Islet precursor cell (in vitro differentiated cells): ENCODE data around the gene GAGE2A.
"Not testable (repeated sequence)": the region's sequence is repeated elsewhere in the genome, so short reads cannot be mapped to it uniquely, and the experiment has no call there.

Experiments used
- DNase-seq: peaks from one replicate; pipeline ENCODE4 v3.0.0-alpha.2; 2018

The GAGE2A gene

DNA sequence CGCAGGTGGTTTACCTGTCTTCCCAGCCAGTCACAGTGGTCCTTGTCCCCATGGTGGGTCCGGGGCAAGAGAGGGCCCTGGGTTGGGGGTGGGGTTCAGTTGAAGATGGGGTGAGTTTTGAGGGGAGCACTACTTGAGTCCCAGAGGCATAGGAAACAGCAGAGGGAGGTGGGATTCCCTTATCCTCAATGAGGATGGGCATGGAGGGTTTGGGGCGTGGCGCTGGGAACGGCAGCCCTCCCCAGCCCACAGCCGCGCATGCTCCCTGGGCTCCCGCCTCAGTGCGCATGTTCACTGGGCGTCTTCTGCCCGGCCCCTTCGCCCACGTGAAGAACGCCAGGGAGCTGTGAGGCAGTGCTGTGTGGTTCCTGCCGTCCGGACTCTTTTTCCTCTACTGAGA lies at the start of gene GAGE2A:
Gene GAGE2A (plus strand): TSS at position 301 of the 400 bp plus-strand sequence. CDS start 1,155 bp downstream, outside the sequence.
- DNase-seq: not testable (repeated sequence)

- not testable (repeated sequence) for DNase-seq
These were observed 47.9 kb upstream of the GAGE2A start, which contains the start of gene GAGE12D for GRCh38 chrX:49541433-49541832. TSS of gene GAGE12D (plus strand) at chrX:49541733. CDS start at chrX:49542888, 1,155 bp downstream.

DNA sequence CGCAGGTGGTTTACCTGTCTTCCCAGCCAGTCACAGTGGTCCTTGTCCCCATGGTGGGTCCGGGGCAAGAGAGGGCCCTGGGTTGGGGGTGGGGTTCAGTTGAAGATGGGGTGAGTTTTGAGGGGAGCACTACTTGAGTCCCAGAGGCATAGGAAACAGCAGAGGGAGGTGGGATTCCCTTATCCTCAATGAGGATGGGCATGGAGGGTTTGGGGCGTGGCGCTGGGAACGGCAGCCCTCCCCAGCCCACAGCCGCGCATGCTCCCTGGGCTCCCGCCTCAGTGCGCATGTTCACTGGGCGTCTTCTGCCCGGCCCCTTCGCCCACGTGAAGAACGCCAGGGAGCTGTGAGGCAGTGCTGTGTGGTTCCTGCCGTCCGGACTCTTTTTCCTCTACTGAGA lies 38.3 kb upstream of the GAGE2A start, which contains the start of gene GAGE12E:
Gene GAGE12E (plus strand): TSS at position 301 of the 400 bp plus-strand sequence. CDS start 1,155 bp downstream, outside the sequence.
- DNase-seq: not testable (repeated sequence)

GRCh38 chrX:49560542-49560941 lies 28.8 kb upstream of the GAGE2A start, which contains the start of gene GAGE12F:
TSS of gene GAGE12F (plus strand) at chrX:49560842. CDS start at chrX:49561997, 1,155 bp downstream.
- DNase-seq: not testable (repeated sequence)

DNA sequence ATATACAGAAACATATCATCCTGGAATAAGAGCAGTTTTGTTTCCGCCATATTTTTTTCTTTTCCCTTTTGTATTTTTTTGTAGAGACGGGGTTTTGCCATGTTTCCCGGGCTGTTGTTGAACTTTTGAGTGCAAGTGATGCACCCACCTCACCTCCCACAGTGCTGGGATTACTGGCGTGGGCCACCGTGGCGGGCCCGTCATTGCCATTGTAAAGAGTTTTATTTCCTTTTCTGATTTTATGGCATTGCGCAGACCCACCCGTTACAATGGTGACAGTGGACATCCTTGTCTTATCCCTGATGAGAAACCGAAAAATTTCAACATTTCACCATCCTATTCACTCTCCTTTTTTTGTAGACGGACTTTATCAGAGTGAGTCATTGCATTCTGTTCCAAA lies 20.6 kb upstream of the GAGE2A start:
- DNase-seq: not testable (repeated sequence)

DNA sequence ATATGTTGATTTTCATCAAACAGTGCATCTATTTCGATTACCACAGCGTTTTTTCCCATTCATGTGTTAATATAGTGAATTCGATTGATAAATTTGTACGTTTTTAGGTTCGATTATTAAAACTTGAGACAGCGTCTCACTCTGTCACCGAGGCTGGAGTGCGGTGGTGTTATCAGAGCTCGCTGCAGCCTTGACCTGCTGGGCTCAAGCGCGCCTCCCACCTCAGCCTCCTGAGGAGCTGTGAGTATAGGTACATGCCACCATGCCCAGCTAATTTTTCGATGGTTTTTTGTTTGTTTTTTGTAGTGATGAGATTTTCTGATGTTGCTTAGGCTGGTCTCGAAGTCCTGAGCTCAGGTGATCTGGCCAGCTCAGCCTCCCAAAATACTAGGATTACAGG lies 20.1 kb upstream of the GAGE2A start:
- not testable (repeated sequence) for DNase-seq

DNA sequence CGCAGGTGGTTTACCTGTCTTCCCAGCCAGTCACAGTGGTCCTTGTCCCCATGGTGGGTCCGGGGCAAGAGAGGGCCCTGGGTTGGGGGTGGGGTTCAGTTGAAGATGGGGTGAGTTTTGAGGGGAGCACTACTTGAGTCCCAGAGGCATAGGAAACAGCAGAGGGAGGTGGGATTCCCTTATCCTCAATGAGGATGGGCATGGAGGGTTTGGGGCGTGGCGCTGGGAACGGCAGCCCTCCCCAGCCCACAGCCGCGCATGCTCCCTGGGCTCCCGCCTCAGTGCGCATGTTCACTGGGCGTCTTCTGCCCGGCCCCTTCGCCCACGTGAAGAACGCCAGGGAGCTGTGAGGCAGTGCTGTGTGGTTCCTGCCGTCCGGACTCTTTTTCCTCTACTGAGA lies 19.2 kb upstream of the GAGE2A start, which contains the start of gene GAGE12G:
Gene GAGE12G (plus strand): TSS at position 301 of the 400 bp plus-strand sequence. CDS start 1,155 bp downstream, outside the sequence.
- DNase-seq: not testable (repeated sequence)

DNA sequence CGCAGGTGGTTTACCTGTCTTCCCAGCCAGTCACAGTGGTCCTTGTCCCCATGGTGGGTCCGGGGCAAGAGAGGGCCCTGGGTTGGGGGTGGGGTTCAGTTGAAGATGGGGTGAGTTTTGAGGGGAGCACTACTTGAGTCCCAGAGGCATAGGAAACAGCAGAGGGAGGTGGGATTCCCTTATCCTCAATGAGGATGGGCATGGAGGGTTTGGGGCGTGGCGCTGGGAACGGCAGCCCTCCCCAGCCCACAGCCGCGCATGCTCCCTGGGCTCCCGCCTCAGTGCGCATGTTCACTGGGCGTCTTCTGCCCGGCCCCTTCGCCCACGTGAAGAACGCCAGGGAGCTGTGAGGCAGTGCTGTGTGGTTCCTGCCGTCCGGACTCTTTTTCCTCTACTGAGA lies 9.6 kb upstream of the GAGE2A start, which contains the start of gene GAGE12H:
Gene GAGE12H (plus strand): TSS at position 301 of the 400 bp plus-strand sequence. CDS start 1,155 bp downstream, outside the sequence.
- not testable (repeated sequence) for DNase-seq

GRCh38 chrX:49589769-49590478 lies 628 bp downstream of the GAGE2A start:
- DNase-seq: not testable (repeated sequence)

DNA sequence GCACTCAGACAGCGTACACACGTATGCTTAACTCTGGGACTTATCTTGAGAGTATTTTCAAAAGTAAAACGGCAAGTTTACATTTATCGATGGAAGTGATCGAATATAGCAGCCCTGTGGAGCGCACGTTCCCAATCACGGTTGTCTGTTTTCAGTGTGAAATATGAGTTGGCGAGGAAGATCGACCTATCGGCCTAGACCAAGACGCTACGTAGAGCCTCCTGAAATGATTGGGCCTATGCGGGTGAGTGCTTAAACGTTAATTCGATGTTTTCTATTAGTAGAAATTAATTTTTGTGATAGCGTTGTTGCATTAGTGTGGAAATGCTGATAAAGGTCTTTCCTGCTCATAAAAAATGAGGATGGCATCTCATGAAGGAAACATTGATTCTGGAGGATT lies 1.2 kb downstream of the GAGE2A start:
- not testable (repeated sequence) for DNase-seq

DNA sequence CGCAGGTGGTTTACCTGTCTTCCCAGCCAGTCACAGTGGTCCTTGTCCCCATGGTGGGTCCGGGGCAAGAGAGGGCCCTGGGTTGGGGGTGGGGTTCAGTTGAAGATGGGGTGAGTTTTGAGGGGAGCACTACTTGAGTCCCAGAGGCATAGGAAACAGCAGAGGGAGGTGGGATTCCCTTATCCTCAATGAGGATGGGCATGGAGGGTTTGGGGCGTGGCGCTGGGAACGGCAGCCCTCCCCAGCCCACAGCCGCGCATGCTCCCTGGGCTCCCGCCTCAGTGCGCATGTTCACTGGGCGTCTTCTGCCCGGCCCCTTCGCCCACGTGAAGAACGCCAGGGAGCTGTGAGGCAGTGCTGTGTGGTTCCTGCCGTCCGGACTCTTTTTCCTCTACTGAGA lies 9.4 kb downstream of the GAGE2A start, which contains the start of gene GAGE1:
Gene GAGE1 (plus strand): TSS at position 301 of the 400 bp plus-strand sequence. CDS start 1,155 bp downstream, outside the sequence.
- DNase-seq: not testable (repeated sequence)

- DNase-seq: no peak
These were observed 21.5 kb downstream of the GAGE2A start for GRCh38 chrX:49610718-49611310.

- DNase-seq: no peak
These were observed 29.3 kb downstream of the GAGE2A start for GRCh38 chrX:49618574-49618973.

GRCh38 chrX:49627086-49627777 lies 37.9 kb downstream of the GAGE2A start:
- DNase-seq: no peak

DNA sequence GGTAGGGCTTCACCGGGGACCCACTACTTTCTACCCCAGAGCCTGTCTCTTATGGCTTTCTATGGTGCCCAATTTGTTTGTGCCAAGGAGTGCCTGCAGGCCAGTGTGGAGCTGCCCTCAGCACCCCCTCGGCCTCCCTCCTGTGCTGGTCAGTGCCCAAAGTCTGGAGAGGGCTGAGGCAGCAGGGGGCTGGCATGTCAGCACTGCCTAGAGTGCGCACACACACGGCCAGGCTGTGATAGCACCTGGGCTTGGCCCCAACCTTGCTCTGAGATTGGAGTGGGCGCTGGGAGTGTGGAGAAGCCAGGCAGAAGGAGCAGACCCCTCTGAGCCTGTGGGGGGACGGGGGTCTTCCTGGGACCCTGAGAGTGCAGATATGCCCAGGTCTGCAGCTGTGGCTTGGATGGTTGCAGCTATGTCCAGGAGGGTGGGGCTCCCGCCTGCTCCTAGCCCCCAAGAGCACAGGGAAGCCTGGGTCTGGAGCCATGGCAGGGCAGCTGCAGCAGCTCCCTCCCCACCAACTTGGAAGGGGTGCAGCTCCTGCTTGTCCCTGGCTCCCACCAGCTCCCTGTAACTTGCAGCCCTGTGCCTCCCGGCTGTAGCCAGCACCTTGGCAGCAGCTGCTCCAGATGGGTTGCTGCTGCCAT lies 55.8 kb downstream of the GAGE2A start:
- DNase-seq: no peak
